IPS DF 6.9 (cell line): ENCODE results near the gene PARD6B.
"Not testable (repeated sequence)": the region's sequence is repeated elsewhere in the genome, so short reads cannot be mapped to it uniquely, and the experiment has no call there.

Source experiments
- DNase-seq: peaks from one replicate; pipeline ENCODE4 v3.0.0-alpha.2; 2013; ENCODE audit warnings: low read depth, low spot score
- H3K27ac ChIP-seq: one replicate; pipeline ENCODE4 v1.5.1; 2013; ENCODE audit warnings: low read length, control low read depth
- H3K27me3 ChIP-seq: 2 replicates; pipeline ENCODE4 v1.6.1; 2013; ENCODE audit warnings: mild to moderate bottlenecking, low read length; ENCODE audit not compliant: control insufficient read depth, insufficient read depth
- H3K36me3 ChIP-seq: 2 replicates; pipeline ENCODE4 v1.6.1; 2013; ENCODE audit warnings: low read length; ENCODE audit not compliant: control insufficient read depth, insufficient read depth
- H3K4me1 ChIP-seq: 2 replicates; pipeline ENCODE4 v1.6.1; 2013; ENCODE audit warnings: low read length; ENCODE audit not compliant: control insufficient read depth, insufficient read depth
- H3K4me3 ChIP-seq: 2 replicates; pipeline ENCODE4 v1.5.1; 2013; ENCODE audit warnings: mild to moderate bottlenecking, low read length
- H3K9me3 ChIP-seq: 2 replicates; pipeline ENCODE4 v1.6.1; 2013; ENCODE audit warnings: low read length, inconsistent platforms; ENCODE audit not compliant: control insufficient read depth, insufficient read depth
- WGBS: extraction: QIAGEN DNeasy Blood & Tissue Kit; methylation state at CpG from one replicate; pipeline ENCODE4 v1.1.7; 2013; ENCODE audit warnings: mixed read lengths, missing lambda C conversion rate; ENCODE audit not compliant: insufficient read length, insufficient coverage; 5-methylcytosine and 5-hydroxymethylcytosine counted together

Gene PARD6B

GRCh38 chr20:50704514-50704913 is 26.9 kb upstream of the PARD6B start:
- H3K4me3 ChIP-seq, result no peak overlapping the region
- no peaks in the 10 kb centered on the region for H3K27me3 ChIP-seq
- no peak for DNase-seq
- peaks cover 2% of the 10 kb centered on the region; the same call in 1 of the 2 replicates for H3K4me1 ChIP-seq
- H3K9me3 ChIP-seq, result no peaks in the 10 kb centered on the region
- H3K36me3 ChIP-seq, result no peaks in the 10 kb centered on the region
- no CpG with 5 or more reads among the region's 4 CpGs for WGBS
- H3K27ac ChIP-seq, result no peak overlapping the region

- no peak for DNase-seq
- Histone ChIP-seq H3K27me3 (no peaks in the 10 kb centered on the region), H3K4me3 (no peak overlapping the region), H3K9me3 (no peaks in the 10 kb centered on the region), H3K27ac (no peak overlapping the region), H3K4me1 (peaks cover 2% of the 10 kb centered on the region; the same call in 1 of the 2 replicates), H3K36me3 (no peaks in the 10 kb centered on the region)
- WGBS, result no CpG with 5 or more reads among the region's 1 CpG
These were observed 26.4 kb upstream of the PARD6B start for GRCh38 chr20:50704971-50705370.

GRCh38 chr20:50708845-50709635 is 22.3 kb upstream of the PARD6B start:
- no peak overlapping the region for H3K27ac ChIP-seq
- H3K27me3 ChIP-seq, result no peaks in the 10 kb centered on the region
- peaks cover 2% of the 10 kb centered on the region; the same call in 1 of the 2 replicates for H3K4me1 ChIP-seq
- no peaks in the 10 kb centered on the region for H3K9me3 ChIP-seq
- DNase-seq, result no peak
- H3K36me3 ChIP-seq, result no peaks in the 10 kb centered on the region
- no peak overlapping the region for H3K4me3 ChIP-seq
- no CpG with 5 or more reads among the region's 8 CpGs for WGBS

GRCh38 chr20:50709636-50709973 is 21.8 kb upstream of the PARD6B start:
- Histone ChIP-seq H3K9me3 (no peaks in the 10 kb centered on the region), H3K4me1 (peaks cover 2% of the 10 kb centered on the region; the same call in 1 of the 2 replicates), H3K4me3 (no peak overlapping the region), H3K36me3 (no peaks in the 10 kb centered on the region), H3K27me3 (no peaks in the 10 kb centered on the region), H3K27ac (no peak overlapping the region)
- DNase-seq, result no peak
- WGBS, result no CpG with 5 or more reads among the region's 5 CpGs

GRCh38 chr20:50710492-50711063 is 20.8 kb upstream of the PARD6B start:
- Histone ChIP-seq H3K36me3 (no peaks in the 10 kb centered on the region), H3K4me3 (no peak overlapping the region), H3K9me3 (no peaks in the 10 kb centered on the region), H3K27ac (no peak overlapping the region), H3K4me1 (no peaks in the 10 kb centered on the region), H3K27me3 (no peaks in the 10 kb centered on the region)
- no CpG with 5 or more reads among the region's 9 CpGs for WGBS
- DNase-seq, result no peak

DNA sequence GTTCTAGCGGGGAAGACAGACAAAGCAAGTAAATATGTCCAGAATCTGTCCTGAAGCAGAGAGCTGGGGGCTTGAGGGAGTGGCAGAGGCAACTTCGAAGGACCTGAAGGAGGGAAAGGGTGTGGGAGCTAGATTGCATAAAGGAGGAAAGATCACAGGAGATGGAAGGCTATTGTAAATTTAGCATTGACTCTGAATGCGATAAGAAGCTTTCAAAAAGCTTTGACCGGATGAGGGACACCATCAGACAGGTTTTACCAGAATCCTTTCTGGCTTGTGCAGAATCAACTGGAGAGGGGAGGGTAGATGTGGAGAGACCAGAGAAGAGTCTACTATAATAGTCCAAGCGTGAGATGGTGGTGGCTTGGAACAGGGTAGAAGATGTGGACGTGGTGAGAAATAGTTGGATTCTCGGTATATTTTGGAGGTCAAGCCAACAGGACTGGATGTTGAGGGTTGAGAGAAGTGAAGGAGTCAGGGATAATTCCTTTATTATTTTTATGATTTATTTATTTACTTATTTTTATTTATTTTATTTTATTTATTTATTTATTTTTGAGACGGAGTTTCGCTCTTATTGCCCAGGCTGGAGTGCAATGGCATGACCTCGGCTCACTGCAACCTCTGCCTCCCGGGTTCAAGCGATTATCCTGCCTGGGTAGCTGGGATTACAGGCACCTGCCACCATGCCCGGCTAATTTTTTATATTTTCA is 20.1 kb upstream of the PARD6B start:
- Histone ChIP-seq H3K27me3 (no peaks in the 10 kb centered on the region), H3K9me3 (no peaks in the 10 kb centered on the region), H3K36me3 (no peaks in the 10 kb centered on the region), H3K4me3 (no peak overlapping the region), H3K4me1 (no peaks in the 10 kb centered on the region), H3K27ac (no peak overlapping the region)
- DNase-seq, result no peak
- WGBS, result 100% methylated on average over 2 of the region's 13 CpGs

DNA sequence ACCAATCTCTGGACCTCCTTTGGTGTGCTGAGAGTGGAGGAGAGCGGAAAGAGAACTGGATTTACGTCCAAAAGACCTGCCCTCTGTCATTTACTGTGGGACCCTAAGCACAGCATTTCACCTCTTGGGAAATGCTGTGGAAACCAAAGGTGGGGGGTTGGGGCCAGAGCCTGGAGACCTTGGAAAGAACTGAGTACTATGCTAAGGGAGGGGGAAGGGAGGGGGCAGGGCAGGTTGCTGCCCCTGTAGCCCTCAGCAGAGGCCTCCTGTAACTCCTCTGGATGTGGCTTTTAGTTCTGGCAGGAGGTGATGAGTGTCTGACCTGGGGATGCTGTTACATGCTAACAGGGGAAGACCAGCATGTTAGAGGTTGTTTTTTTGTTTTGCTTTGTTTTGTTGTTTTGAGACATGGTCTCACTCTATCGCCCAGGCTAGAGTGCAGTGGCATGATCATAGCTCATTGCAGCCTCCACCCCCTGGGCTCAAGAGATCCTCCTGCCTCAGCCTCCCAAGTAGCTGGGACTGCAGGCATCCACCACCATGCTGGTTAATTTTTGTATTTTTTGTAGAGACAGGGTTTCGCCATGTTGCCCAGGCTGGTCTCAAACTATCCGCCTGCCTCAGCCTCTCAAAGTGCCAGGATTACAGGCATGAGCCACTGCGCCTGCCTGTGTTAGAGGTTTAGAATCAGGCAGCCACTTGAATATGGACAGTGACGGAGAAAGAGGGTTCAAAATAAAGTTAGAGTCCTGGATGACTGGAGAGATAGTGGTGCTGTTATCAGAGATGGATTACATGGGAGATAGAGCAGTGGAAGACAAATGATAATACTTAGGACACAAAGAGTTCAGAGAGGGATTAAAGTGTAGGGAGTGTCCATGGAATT is 18.4 kb upstream of the PARD6B start:
- H3K27me3 ChIP-seq, result no peaks in the 10 kb centered on the region
- H3K4me1 ChIP-seq, result no peaks in the 10 kb centered on the region
- H3K36me3 ChIP-seq, result no peaks in the 10 kb centered on the region
- no peak overlapping the region for H3K27ac ChIP-seq
- no peaks in the 10 kb centered on the region for H3K9me3 ChIP-seq
- no peak overlapping the region for H3K4me3 ChIP-seq
- DNase-seq, result no peak
- no CpG with 5 or more reads among the region's 7 CpGs for WGBS

DNA sequence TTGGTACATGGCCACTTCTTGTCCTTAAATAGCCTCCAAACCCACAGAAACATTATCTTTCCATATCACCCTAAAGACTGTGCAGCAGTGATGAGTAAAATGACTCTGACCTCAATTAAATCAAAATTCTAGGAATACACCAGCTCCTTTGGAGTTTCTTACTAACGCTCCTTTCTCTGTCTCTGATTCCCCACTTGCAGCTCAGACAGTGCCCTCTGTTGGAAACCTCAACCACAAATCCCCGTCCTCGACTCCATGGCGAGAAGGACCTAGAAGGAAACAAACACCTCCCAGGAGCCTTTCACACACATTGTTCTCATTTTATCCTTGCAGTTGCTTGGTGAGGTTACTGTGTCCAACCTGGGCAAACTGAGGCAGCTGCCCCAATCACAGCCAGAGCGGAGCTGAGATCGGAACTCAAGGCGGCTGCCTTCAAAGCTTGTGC is 17.7 kb upstream of the PARD6B start:
- Histone ChIP-seq H3K4me1 (no peaks in the 10 kb centered on the region), H3K9me3 (no peaks in the 10 kb centered on the region), H3K36me3 (no peaks in the 10 kb centered on the region), H3K4me3 (no peak overlapping the region), H3K27me3 (no peaks in the 10 kb centered on the region), H3K27ac (no peak overlapping the region)
- no peak for DNase-seq
- no CpG with 5 or more reads among the region's 7 CpGs for WGBS

DNA sequence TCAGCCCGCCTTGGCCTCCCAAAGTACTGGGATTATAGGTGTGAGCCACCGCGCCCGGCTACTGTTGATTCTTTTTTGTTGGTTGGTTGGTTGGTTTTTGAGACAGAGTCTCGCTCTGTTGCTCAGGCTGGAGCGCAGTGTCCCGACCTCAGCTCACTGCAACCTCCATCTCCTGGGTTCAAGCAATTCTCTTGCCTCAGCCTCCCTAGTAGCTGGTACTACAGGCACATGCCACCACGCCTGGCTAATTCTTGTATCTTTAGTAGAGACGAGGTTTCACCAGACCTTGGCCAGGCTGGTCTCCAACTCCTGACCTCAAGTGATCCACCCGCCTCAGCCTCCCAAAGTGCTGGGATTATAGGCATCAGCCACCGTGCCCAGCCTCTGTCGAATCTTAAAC is 17.0 kb upstream of the PARD6B start:
- not testable (repeated sequence) for H3K27ac ChIP-seq, DNase-seq, H3K4me3 ChIP-seq, H3K36me3 ChIP-seq, H3K27me3 ChIP-seq, H3K4me1 ChIP-seq, H3K9me3 ChIP-seq
- WGBS, result no CpG with 5 or more reads among the region's 12 CpGs

DNA sequence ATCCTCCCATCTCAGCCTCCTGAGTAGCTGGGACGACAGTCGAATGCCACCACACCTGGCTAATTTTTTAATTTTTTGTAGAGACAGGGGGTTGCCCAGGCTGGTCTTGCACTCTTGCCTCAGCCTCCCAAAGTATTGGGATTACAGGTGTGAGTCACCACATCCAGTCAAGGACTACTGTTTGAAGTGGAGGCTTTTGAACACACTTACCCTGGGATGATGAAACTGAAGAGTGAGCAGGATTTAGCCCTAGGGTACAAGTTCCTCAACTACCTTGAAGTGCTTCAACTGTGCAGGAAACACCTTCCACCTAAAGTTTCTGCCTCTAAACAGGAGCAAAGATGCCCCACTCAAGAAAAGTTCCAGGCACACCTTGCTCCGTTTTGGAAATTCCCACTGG is 15.7 kb upstream of the PARD6B start:
- no peak for DNase-seq
- Histone ChIP-seq H3K36me3 (no peaks in the 10 kb centered on the region), H3K4me1 (no peaks in the 10 kb centered on the region), H3K27me3 (no peaks in the 10 kb centered on the region), H3K4me3 (no peak overlapping the region), H3K27ac (no peak overlapping the region), H3K9me3 (no peaks in the 10 kb centered on the region)
- no CpG with 5 or more reads among the region's 3 CpGs for WGBS
